H1 (cell line): ENCODE measurements around the gene DOLK. TPM values are rescaled to one million over a fixed set of nuclear protein-coding genes. Genes with fewer than 3 reads are reported as not detected.

Experiments used
- CTCF ChIA-PET: fragments of 300-600 bp; sonication (Branson Sonifier 250); formaldehyde crosslinking; loops from one replicate; lab custom pipeline; 2021; ENCODE audit not compliant: partially characterized antibody; lab: Charles Lee
- POLR2A ChIA-PET: fragments of 300-600 bp; sonication (Branson Sonifier 250); formaldehyde crosslinking; loops from one replicate; lab custom pipeline; 2021; ENCODE audit warnings: inconsistent platforms; ENCODE audit not compliant: partially characterized antibody; lab: Charles Lee
- DNase-seq, 2 experiments: peaks; one replicate each; pipeline versions ENCODE4 v3.0.0 to v3.0.0-alpha.2; 2010 to 2022; ENCODE audit warnings: low spot score in 2 of 2, low read depth in 1 of 2, mixed read lengths in 1 of 2
- FAIRE-seq: peaks from 2 replicates; lab custom pipeline; 2011; peaks lifted over from hg19 to GRCh38; lab: Jason Lieb, UNC
- H2AFZ ChIP-seq: 2 replicates; pipeline ENCODE4 v1.8.1; 2012; ENCODE audit warnings: low read length, inconsistent platforms
- H2AK5ac ChIP-seq: 2 replicates; pipeline ENCODE4 v1.6.1; 2013; ENCODE audit warnings: low read depth, low read length
- H2BK120ac ChIP-seq: replicated peaks from 2 replicates; pipeline ENCODE3; 2013; ENCODE audit warnings: low read depth, low read length, inconsistent platforms
- H2BK12ac ChIP-seq: 2 replicates; pipeline ENCODE4 v1.6.1; 2013; ENCODE audit warnings: low read depth, low read length
- H2BK15ac ChIP-seq: 2 replicates; pipeline ENCODE4 v1.6.1; 2013; ENCODE audit warnings: low read length
- H2BK20ac ChIP-seq: 2 replicates; pipeline ENCODE4 v1.6.1; 2013; ENCODE audit warnings: low read length
- H2BK5ac ChIP-seq: 2 replicates; pipeline ENCODE4 v1.6.1; 2013; ENCODE audit warnings: low read depth, low read length
- H3K14ac ChIP-seq: 2 replicates; pipeline ENCODE4 v1.6.1; 2013; ENCODE audit warnings: inconsistent platforms; ENCODE audit not compliant: insufficient read length
- H3K18ac ChIP-seq: 2 replicates; pipeline ENCODE4 v1.6.1; 2013; ENCODE audit warnings: low read length; ENCODE audit errors: extremely low read depth
- H3K23ac ChIP-seq: 2 replicates; pipeline ENCODE4 v1.6.1; 2013; ENCODE audit warnings: inconsistent platforms; ENCODE audit not compliant: insufficient read length
- H3K23me2 ChIP-seq: 2 replicates; pipeline ENCODE4 v1.6.1; 2013; ENCODE audit warnings: low read depth, low read length
- H3K27ac ChIP-seq: 2 replicates; pipeline ENCODE4 v1.6.1; 2011; ENCODE audit warnings: low read depth, low read length, inconsistent platforms
- H3K27me3 ChIP-seq, 4 experiments: replicated peaks in 1 of 4; 1 replicate in 1 of 4; 2 replicates in 3 of 4; pipeline versions ENCODE4 v1.6.1 to v1.8.1; 2011 to 2013; ENCODE audit warnings: low read length in 3 of 4, mild to moderate bottlenecking in 3 of 4, inconsistent platforms in 2 of 4, mixed read lengths in 2 of 4, moderate library complexity in 1 of 4; ENCODE audit not compliant: control insufficient read depth in 3 of 4, insufficient read depth in 3 of 4; ENCODE audit errors: extremely low read depth in 1 of 4
- H3K36me3 ChIP-seq, 4 experiments: 2 replicates each; pipeline versions ENCODE4 v1.6.1 to v1.8.1; 2011 to 2013; ENCODE audit warnings: mild to moderate bottlenecking in 4 of 4, low read length in 3 of 4, moderate library complexity in 2 of 4, control low read depth in 1 of 4, inconsistent platforms in 1 of 4; ENCODE audit not compliant: insufficient read depth in 4 of 4, control insufficient read depth in 2 of 4
- H3K4ac ChIP-seq: replicated peaks from 2 replicates; pipeline ENCODE3; 2013; ENCODE audit warnings: low read length, low read depth, mixed read lengths, inconsistent platforms; ENCODE audit not compliant: insufficient read length
- H3K4me1 ChIP-seq, 4 experiments: replicated peaks in 1 of 4; 1 replicate in 1 of 4; 2 replicates in 3 of 4; pipeline versions ENCODE4 v1.6.1 to v1.8.1; 2011 to 2013; ENCODE audit warnings: low read length in 3 of 4, inconsistent platforms in 2 of 4, mixed read lengths in 1 of 4; ENCODE audit not compliant: insufficient read depth in 4 of 4, control insufficient read depth in 3 of 4
- H3K4me2 ChIP-seq, 2 experiments: 2 replicates each; pipeline versions ENCODE4 v1.6.1 to v1.8.1; 2011 to 2013; ENCODE audit warnings: low read depth in 2 of 2, low read length in 2 of 2, control low read depth in 1 of 2, inconsistent platforms in 1 of 2, mild to moderate bottlenecking in 1 of 2; ENCODE audit not compliant: insufficient read depth in 1 of 2
- H3K4me3 ChIP-seq, 4 experiments: fragments of 200-600, 300-600 bp in 1 of 4; sonication (generic), shearing (Covaris generic), sonication (Bioruptor Twin) in 1 of 4; 2 replicates each; pipeline versions ENCODE4 v1.5.1 to v1.8.1; 2011 to 2016; ENCODE audit warnings: low read length in 4 of 4, low read depth in 3 of 4, control low read depth in 2 of 4, inconsistent platforms in 2 of 4, mild to moderate bottlenecking in 2 of 4, mixed read lengths in 1 of 4, moderate library complexity in 1 of 4; ENCODE audit not compliant: insufficient read depth in 2 of 4; ENCODE audit errors: extremely low read depth in 1 of 4
- H3K56ac ChIP-seq: replicated peaks from 2 replicates; pipeline ENCODE3; 2013; ENCODE audit warnings: low read depth, mild to moderate bottlenecking, mixed read lengths, low read length, inconsistent platforms; ENCODE audit not compliant: insufficient read length
- H3K79me1 ChIP-seq: 2 replicates; pipeline ENCODE4 v1.6.1; 2013; ENCODE audit warnings: low read depth, low read length, control low read depth
- H3K79me2 ChIP-seq, 2 experiments: 2 replicates each; pipeline versions ENCODE4 v1.6.1 to v1.8.1; 2012 to 2013; ENCODE audit warnings: low read length in 2 of 2, mild to moderate bottlenecking in 2 of 2, inconsistent platforms in 1 of 2; ENCODE audit not compliant: insufficient read depth in 2 of 2, control insufficient read depth in 1 of 2
- H3K9ac ChIP-seq, 4 experiments: replicated peaks in 1 of 4; 1 replicate in 1 of 4; 2 replicates in 3 of 4; pipeline versions ENCODE4 v1.6.1 to v1.8.1; 2011 to 2013; ENCODE audit warnings: low read depth in 3 of 4, low read length in 3 of 4, control low read depth in 2 of 4, mild to moderate bottlenecking in 2 of 4, moderate library complexity in 2 of 4, inconsistent platforms in 1 of 4; ENCODE audit errors: extremely low read depth in 1 of 4
- H3K9me3 ChIP-seq, 2 experiments: 2 replicates each; pipeline versions ENCODE4 v1.6.1 to v1.8.1; 2012 to 2013; ENCODE audit warnings: mild to moderate bottlenecking in 2 of 2, moderate library complexity in 2 of 2, control low read depth in 1 of 2, inconsistent platforms in 1 of 2, low read depth in 1 of 2, low read length in 1 of 2, mixed read lengths in 1 of 2; ENCODE audit not compliant: insufficient read depth in 2 of 2
- H4K20me1 ChIP-seq, 2 experiments: replicated peaks in 1 of 2; 2 replicates each; pipeline versions ENCODE3 to v1.8.1; 2011 to 2013; ENCODE audit warnings: inconsistent platforms in 2 of 2, low read length in 2 of 2, mild to moderate bottlenecking in 1 of 2; ENCODE audit not compliant: insufficient read depth in 2 of 2, control insufficient read depth in 1 of 2
- H4K5ac ChIP-seq: 2 replicates; pipeline ENCODE4 v1.6.1; 2013; ENCODE audit warnings: low read length, low read depth, mixed read lengths, inconsistent platforms; ENCODE audit not compliant: insufficient read length
- H4K8ac ChIP-seq: 2 replicates; pipeline ENCODE4 v1.8.0; 2013; ENCODE audit warnings: mild to moderate bottlenecking, moderate library complexity, low read length, inconsistent platforms; ENCODE audit not compliant: insufficient read depth; ENCODE audit errors: extremely low read depth
- H4K91ac ChIP-seq: replicated peaks from 2 replicates; pipeline ENCODE3; 2013; ENCODE audit warnings: low read length, mixed read lengths, inconsistent platforms; ENCODE audit not compliant: insufficient read length
- BACH1 ChIP-seq: IDR thresholded peaks from 2 replicates; pipeline ENCODE4 v1.6.1; 2012; ENCODE audit warnings: low read length, improper control_type of control experiment
- BCL11A ChIP-seq, 2 experiments: IDR thresholded peaks; one replicate each; pipeline ENCODE4 v1.6.1; 2011; ENCODE audit warnings: low read depth in 2 of 2, low read length in 2 of 2, mild to moderate bottlenecking in 2 of 2
- GTF2F1 ChIP-seq: IDR thresholded peaks from 2 replicates; pipeline ENCODE4 v1.6.1; 2012; ENCODE audit warnings: low read depth, low read length, improper control_type of control experiment, borderline replicate concordance
- KDM5A ChIP-seq: fragments of 200-600 bp; IDR thresholded peaks from 2 replicates; pipeline ENCODE4 v1.7.1; 2012; ENCODE audit warnings: mild to moderate bottlenecking, low read length, inconsistent platforms, mixed read lengths
- MAFK ChIP-seq: IDR thresholded peaks from 2 replicates; pipeline ENCODE4 v1.6.1; 2012; ENCODE audit warnings: low read depth, mild to moderate bottlenecking, improper control_type of control experiment, low read length
- RBBP5 ChIP-seq: IDR thresholded peaks from 2 replicates; pipeline ENCODE4 v1.7.1; 2012; ENCODE audit warnings: low read depth, mild to moderate bottlenecking, inconsistent platforms, low read length, moderate library complexity, borderline replicate concordance
- SIN3A ChIP-seq, 2 experiments: IDR thresholded peaks in 1 of 2; conservative IDR thresholded peaks in 1 of 2; 2 replicates each; pipeline ENCODE4 v1.6.1; 2011 to 2012; ENCODE audit warnings: low read length in 2 of 2, improper control_type of control experiment in 1 of 2, low read depth in 1 of 2, mild to moderate bottlenecking in 1 of 2
- TAF7 ChIP-seq: optimal IDR thresholded peaks from 2 replicates; pipeline ENCODE3; 2011; ENCODE audit warnings: low read depth, mild to moderate bottlenecking, inconsistent platforms, low read length, moderate library complexity, borderline replicate concordance
- ZNF274 ChIP-seq: IDR thresholded peaks from 2 replicates; pipeline ENCODE4 v1.7.0; 2012; ENCODE audit warnings: low read length, borderline replicate concordance; ENCODE audit errors: extremely low read depth
- WGBS, 2 experiments: shearing (Covaris generic) in 1 of 2; methylation state at CpG; one replicate each; pipeline versions ENCODE4 v1.1.6 to v1.1.7; 2013 to 2015; ENCODE audit warnings: low lambda C conversion rate in 2 of 2, mixed read lengths in 2 of 2, inconsistent platforms in 1 of 2, low coverage in 1 of 2, missing lambda C conversion rate in 1 of 2; ENCODE audit not compliant: insufficient replicate concordance in 2 of 2, insufficient coverage in 1 of 2, insufficient read length in 1 of 2; ENCODE audit errors: extremely low coverage in 1 of 2, missing lambda C conversion rate in 1 of 2; 5-methylcytosine and 5-hydroxymethylcytosine counted together
- polyA plus RNA-seq, 7 experiments: library from polyadenylated mRNA; depleted of rRNA in 3 of 7; stranded (reverse) in 5 of 7; unstranded in 2 of 7; fragments of >200 nt in 5 of 7; fragments of 200-250 nt in 2 of 7; gene quantifications; 1 replicate in 5 of 7; 2 replicates in 1 of 7; 4 replicates in 1 of 7; pipeline versions ENCODE4 v1.2.1 to v1.2.3, GENCODE V29; 2011 to 2013; ENCODE audit warnings: missing spikeins in 2 of 7, mixed read lengths in 2 of 7
- total RNA-seq: library from RNA; stranded (reverse); fragmentation: NEBNext Ultra II Directional; extraction: Animal tissue kit (Norgen Biotek cat#: 25700); gene quantifications from 2 replicates; pipeline ENCODE4 v1.2.1, GENCODE V29; 2021
- TF ChIP-seq, protein P1 (sequence below): IDR thresholded peaks from 2 replicates; pipeline ENCODE4 v1.6.1; 2011; ENCODE audit warnings: low read length, improper control_type of control experiment

Gene DOLK
- total and polyA plus RNA-seq, 2 of the 8 experiments (the other 6 are each of a cell fraction or from before 2014, with no cell fraction given) = 17.2 to 44.3 TPM

DNA sequence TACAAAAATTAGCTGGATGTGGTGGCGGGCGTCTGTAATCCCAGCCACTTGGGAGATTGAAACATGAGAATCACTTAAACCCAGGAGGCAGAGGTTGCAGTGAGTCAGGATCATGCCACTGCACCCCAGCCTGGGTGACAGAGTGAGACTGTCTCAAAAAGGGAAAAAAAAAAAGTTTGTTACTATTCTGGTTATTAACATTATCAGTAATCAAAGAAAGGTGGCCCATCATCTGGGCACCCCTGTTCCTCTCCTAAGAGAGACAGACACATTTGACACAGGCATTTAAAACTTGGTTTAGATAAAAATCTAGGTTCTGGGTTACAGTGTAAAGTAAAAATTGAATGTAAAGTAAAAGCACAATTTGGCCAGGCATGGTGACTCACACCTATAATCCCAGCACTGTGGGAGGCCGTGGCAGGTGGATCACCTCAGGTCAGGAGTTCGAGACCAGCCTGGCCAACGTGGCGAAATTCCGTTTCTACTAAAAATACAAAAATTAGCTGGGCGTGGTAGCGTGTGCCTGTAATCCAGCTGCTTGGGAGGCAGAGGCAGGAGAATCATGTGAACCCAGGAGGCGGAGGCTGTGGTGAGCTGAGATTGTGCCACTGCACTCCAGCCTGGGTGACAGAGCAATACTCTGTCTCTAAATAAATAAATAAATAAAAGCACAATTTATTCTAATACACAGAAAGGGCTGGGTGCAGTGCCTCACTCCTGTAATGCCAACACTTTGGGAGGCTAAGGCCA is 43.4 kb downstream of the DOLK start:
- Histone ChIP-seq H3K18ac (no peak overlapping the region), H2BK5ac (no peak overlapping the region), H3K56ac (no peak overlapping the region), H2BK12ac (no peak overlapping the region), H3K4me1 (no peaks in the 10 kb centered on the region), H3K36me3 (peaks cover 11 to 24% (median 21%) of the 10 kb centered on the region in 4 experiments; a peak in 6 of 8 replicates), H3K4me3 (no peak overlapping the region), H2BK120ac (no peak overlapping the region), H2BK15ac (no peak overlapping the region), H3K23me2 (no peaks in the 10 kb centered on the region), H3K27me3 (no peaks in the 10 kb centered on the region), H3K23ac (no peak overlapping the region), H3K27ac (no peak overlapping the region), H3K79me2 (peaks cover 3 to 55% of the 10 kb centered on the region in 2 experiments; a peak in 3 of 4 replicates), H4K5ac (no peak overlapping the region), H3K4ac (no peak overlapping the region), H3K4me2 (no peak overlapping the region), H3K14ac (no peak overlapping the region), H4K91ac (no peak overlapping the region), H2AFZ (no peak overlapping the region), H4K8ac (no peak overlapping the region), H4K20me1 (peaks cover 6 to 19% of the 10 kb centered on the region in 2 experiments), H3K79me1 (peaks cover 6% of the 10 kb centered on the region), H3K9me3 (no peaks in the 10 kb centered on the region), H2BK20ac (no peak overlapping the region), H2AK5ac (no peak overlapping the region), H3K9ac (no peak overlapping the region)
- no peak for DNase-seq
- ChIA-PET CTCF (interaction anchor here (1.0 kb wide), 1 partner anchor 21 kb away, joined by 3 read pairs; no protein-coding TSS in a partner anchor), POLR2A (interaction anchor here (1.0 to 1.5 kb wide), 2 partner anchors 14 to 16 kb away, joined by 3 read pairs; no protein-coding TSS in a partner anchor)
- WGBS, 2 experiments = 92% methylated on average over 10 of the region's 10 CpGs; no CpG with 5 or more reads in 1 of the 2 experiments
- FAIRE-seq = no peak
- no peak for TF ChIP-seq KDM5A
- TF ChIP-seq TAF7 = no peak
- TF ChIP-seq, protein P1, sequence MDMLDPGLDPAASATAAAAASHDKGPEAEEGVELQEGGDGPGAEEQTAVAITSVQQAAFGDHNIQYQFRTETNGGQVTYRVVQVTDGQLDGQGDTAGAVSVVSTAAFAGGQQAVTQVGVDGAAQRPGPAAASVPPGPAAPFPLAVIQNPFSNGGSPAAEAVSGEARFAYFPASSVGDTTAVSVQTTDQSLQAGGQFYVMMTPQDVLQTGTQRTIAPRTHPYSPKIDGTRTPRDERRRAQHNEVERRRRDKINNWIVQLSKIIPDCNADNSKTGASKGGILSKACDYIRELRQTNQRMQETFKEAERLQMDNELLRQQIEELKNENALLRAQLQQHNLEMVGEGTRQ = no peak
- no peak for TF ChIP-seq BACH1
- no peak for TF ChIP-seq ZNF274
- no peak for TF ChIP-seq RBBP5
- TF ChIP-seq GTF2F1 = no peak
- TF ChIP-seq BCL11A (IDR thresholded peaks at IDR 0.05; ENCODE audit: low read depth in 2 of 2, low read length in 2 of 2) = no peak
- TF ChIP-seq MAFK = no peak
- no peak for TF ChIP-seq SIN3A (conservative IDR thresholded peaks at IDR 0.05 in 1 of 2, IDR thresholded peaks at IDR 0.05 in 1 of 2; ENCODE audit: low read depth in 1 of 2, low read length in 2 of 2)
